ENCODE data around the gene NPDC1.
"Not testable (repeated sequence)": the region's sequence is repeated elsewhere in the genome, so short reads cannot be mapped to it uniquely, and the experiment has no call there.

Gene NPDC1

GRCh38 chr9:137007108-137007815, 38.7 kb downstream of the NPDC1 start:
- no peak overlapping the region for H2BK12ac ChIP-seq (ENCODE audit: low read length in 2 of 2)
- no peaks in the 10 kb centered on the region for H3K79me1 ChIP-seq (replicated peaks; ENCODE audit: low read length, poor library complexity, severe bottlenecking)
- H3K23ac ChIP-seq (ENCODE audit: low read length in 2 of 2) = no peak overlapping the region
- H3K9me3 ChIP-seq (ENCODE audit: control insufficient read depth, low read length) = no peaks in the 10 kb centered on the region
- H2AFZ ChIP-seq (ENCODE audit: low read depth, low read length) = no peak overlapping the region
- no peak overlapping the region for H3K27ac ChIP-seq (ENCODE audit: low read length, poor library complexity, severe bottlenecking)
- H2AK5ac ChIP-seq (ENCODE audit: low read length, severe bottlenecking) = no peak overlapping the region
- peak overlapping the region in 1 of 2 experiments; percentile 62 for H3K14ac ChIP-seq (ENCODE audit: low read length in 2 of 2)
- peak; percentile 30 for DNase-seq
- no peak overlapping the region for H2BK15ac ChIP-seq (ENCODE audit: low read depth, poor library complexity, severe bottlenecking)
- H4K8ac ChIP-seq (ENCODE audit: low read length) = peak overlapping the region; percentile 9
- no peak overlapping the region for H2BK5ac ChIP-seq (ENCODE audit: low read depth, low read length, poor library complexity, severe bottlenecking)
- H3K18ac ChIP-seq (ENCODE audit: low read depth in 1 of 2, low read length in 2 of 2) = no peak overlapping the region
- peak overlapping the region; percentile 38 for H3K4me2 ChIP-seq (ENCODE audit: low read length, poor library complexity, severe bottlenecking)
- no peak overlapping the region for H3K4me3 ChIP-seq (ENCODE audit: insufficient read depth in 1 of 2, low read depth in 1 of 2, low read length in 2 of 2)
- 71% methylated on average over 22 of the region's 30 CpGs for WGBS
- no peak overlapping the region for H2BK120ac ChIP-seq (ENCODE audit: low read depth, low read length)
- H3K36me3 ChIP-seq (ENCODE audit: control insufficient read depth in 1 of 2, insufficient read depth in 2 of 2, low read depth in 1 of 2, low read length in 2 of 2) = peaks cover 4 to 33% of the 10 kb centered on the region in 2 experiments
- no peaks in the 10 kb centered on the region for H3K27me3 ChIP-seq (ENCODE audit: control insufficient read depth in 1 of 2, insufficient read depth in 1 of 2, low read length in 2 of 2)
- peak overlapping the region; percentile 8 for H4K91ac ChIP-seq (ENCODE audit: low read length)
- H3K4ac ChIP-seq (ENCODE audit: low read depth in 1 of 2, low read length in 2 of 2) = no peak overlapping the region
- H3K9ac ChIP-seq (ENCODE audit: low read length) = no peak overlapping the region
- H3K4me1 ChIP-seq (ENCODE audit: control insufficient read depth, insufficient read depth, low read depth, low read length) = peaks cover 25% of the 10 kb centered on the region

GRCh38 chr9:137006116-137007003, 39.6 kb downstream of the NPDC1 start:
- H3K23ac ChIP-seq (ENCODE audit: low read length in 2 of 2) = no peak overlapping the region
- no peak for DNase-seq
- H3K79me1 ChIP-seq (replicated peaks; ENCODE audit: low read length, poor library complexity, severe bottlenecking) = no peaks in the 10 kb centered on the region
- H3K36me3 ChIP-seq (ENCODE audit: control insufficient read depth in 1 of 2, insufficient read depth in 2 of 2, low read depth in 1 of 2, low read length in 2 of 2) = peaks cover 2 to 24% of the 10 kb centered on the region in 2 experiments
- H3K4me3 ChIP-seq (ENCODE audit: insufficient read depth in 1 of 2, low read depth in 1 of 2, low read length in 2 of 2) = no peak overlapping the region
- no peak overlapping the region for H2AFZ ChIP-seq (ENCODE audit: low read depth, low read length)
- 94% methylated on average over 24 of the region's 24 CpGs for WGBS
- H2BK12ac ChIP-seq (ENCODE audit: low read length in 2 of 2) = peak overlapping the region in 1 of 2 experiments; percentile 1
- no peaks in the 10 kb centered on the region for H3K27me3 ChIP-seq (ENCODE audit: control insufficient read depth in 1 of 2, insufficient read depth in 1 of 2, low read length in 2 of 2)
- H2AK5ac ChIP-seq (ENCODE audit: low read length, severe bottlenecking) = no peak overlapping the region
- H2BK15ac ChIP-seq (ENCODE audit: low read depth, poor library complexity, severe bottlenecking) = no peak overlapping the region
- H4K91ac ChIP-seq (ENCODE audit: low read length) = no peak overlapping the region
- H3K4me1 ChIP-seq (ENCODE audit: control insufficient read depth, insufficient read depth, low read depth, low read length) = peaks cover 25% of the 10 kb centered on the region
- H2BK120ac ChIP-seq (ENCODE audit: low read depth, low read length) = no peak overlapping the region
- no peak overlapping the region for H3K27ac ChIP-seq (ENCODE audit: low read length, poor library complexity, severe bottlenecking)
- no peak overlapping the region for H3K4me2 ChIP-seq (ENCODE audit: low read length, poor library complexity, severe bottlenecking)
- no peak overlapping the region for H2BK5ac ChIP-seq (ENCODE audit: low read depth, low read length, poor library complexity, severe bottlenecking)
- no peak overlapping the region for H4K8ac ChIP-seq (ENCODE audit: low read length)
- H3K4ac ChIP-seq (ENCODE audit: low read depth in 1 of 2, low read length in 2 of 2) = no peak overlapping the region
- H3K14ac ChIP-seq (ENCODE audit: low read length in 2 of 2) = peak overlapping the region in 1 of 2 experiments; percentile 62
- no peaks in the 10 kb centered on the region for H3K9me3 ChIP-seq (ENCODE audit: control insufficient read depth, low read length)
- no peak overlapping the region for H3K9ac ChIP-seq (ENCODE audit: low read length)
- H3K18ac ChIP-seq (ENCODE audit: low read depth in 1 of 2, low read length in 2 of 2) = no peak overlapping the region

- not testable (repeated sequence) for H4K91ac ChIP-seq (ENCODE audit: low read length); DNase-seq; H3K14ac ChIP-seq (ENCODE audit: low read length in 2 of 2); H3K27ac ChIP-seq (ENCODE audit: low read length, poor library complexity, severe bottlenecking); H3K18ac ChIP-seq (ENCODE audit: low read depth in 1 of 2, low read length in 2 of 2); H2BK12ac ChIP-seq (ENCODE audit: low read length in 2 of 2); H2BK120ac ChIP-seq (ENCODE audit: low read depth, low read length); H4K8ac ChIP-seq (ENCODE audit: low read length); H3K9me3 ChIP-seq (ENCODE audit: control insufficient read depth, low read length); H3K9ac ChIP-seq (ENCODE audit: low read length); H2AFZ ChIP-seq (ENCODE audit: low read depth, low read length); H3K36me3 ChIP-seq (ENCODE audit: control insufficient read depth in 1 of 2, insufficient read depth in 2 of 2, low read depth in 1 of 2, low read length in 2 of 2); H3K4me2 ChIP-seq (ENCODE audit: low read length, poor library complexity, severe bottlenecking); H3K4me3 ChIP-seq (ENCODE audit: insufficient read depth in 1 of 2, low read depth in 1 of 2, low read length in 2 of 2); H2BK15ac ChIP-seq (ENCODE audit: low read depth, poor library complexity, severe bottlenecking); H2AK5ac ChIP-seq (ENCODE audit: low read length, severe bottlenecking); H3K23ac ChIP-seq (ENCODE audit: low read length in 2 of 2); H3K79me1 ChIP-seq (replicated peaks; ENCODE audit: low read length, poor library complexity, severe bottlenecking); H2BK5ac ChIP-seq (ENCODE audit: low read depth, low read length, poor library complexity, severe bottlenecking); H3K4ac ChIP-seq (ENCODE audit: low read depth in 1 of 2, low read length in 2 of 2); H3K27me3 ChIP-seq (ENCODE audit: control insufficient read depth in 1 of 2, insufficient read depth in 1 of 2, low read length in 2 of 2)
- 21% methylated on average over 15 of the region's 17 CpGs for WGBS
- H3K4me1 ChIP-seq (ENCODE audit: control insufficient read depth, insufficient read depth, low read depth, low read length) = peaks cover 36% of the 10 kb centered on the region
Observed at GRCh38 chr9:137004285-137004684, 41.7 kb downstream of the NPDC1 start.

- no peak overlapping the region for H2BK15ac ChIP-seq (ENCODE audit: low read depth, poor library complexity, severe bottlenecking)
- no peak overlapping the region for H3K27ac ChIP-seq (ENCODE audit: low read length, poor library complexity, severe bottlenecking)
- H3K4me3 ChIP-seq (ENCODE audit: insufficient read depth in 1 of 2, low read depth in 1 of 2, low read length in 2 of 2) = no peak overlapping the region
- H3K9ac ChIP-seq (ENCODE audit: low read length) = no peak overlapping the region
- DNase-seq = no peak
- no peak overlapping the region for H2AFZ ChIP-seq (ENCODE audit: low read depth, low read length)
- H3K9me3 ChIP-seq (ENCODE audit: control insufficient read depth, low read length) = no peaks in the 10 kb centered on the region
- 93% methylated on average over 10 of the region's 10 CpGs for WGBS
- no peak overlapping the region for H2BK120ac ChIP-seq (ENCODE audit: low read depth, low read length)
- H2BK5ac ChIP-seq (ENCODE audit: low read depth, low read length, poor library complexity, severe bottlenecking) = no peak overlapping the region
- no peaks in the 10 kb centered on the region for H3K36me3 ChIP-seq (ENCODE audit: control insufficient read depth in 1 of 2, insufficient read depth in 2 of 2, low read depth in 1 of 2, low read length in 2 of 2)
- no peak overlapping the region for H4K8ac ChIP-seq (ENCODE audit: low read length)
- no peak overlapping the region for H3K4ac ChIP-seq (ENCODE audit: low read depth in 1 of 2, low read length in 2 of 2)
- no peak overlapping the region for H3K4me2 ChIP-seq (ENCODE audit: low read length, poor library complexity, severe bottlenecking)
- no peaks in the 10 kb centered on the region for H3K27me3 ChIP-seq (ENCODE audit: control insufficient read depth in 1 of 2, insufficient read depth in 1 of 2, low read length in 2 of 2)
- H2BK12ac ChIP-seq (ENCODE audit: low read length in 2 of 2) = peak overlapping the region in 1 of 2 experiments; percentile 21
- H3K18ac ChIP-seq (ENCODE audit: low read depth in 1 of 2, low read length in 2 of 2) = no peak overlapping the region
- H3K4me1 ChIP-seq (ENCODE audit: control insufficient read depth, insufficient read depth, low read depth, low read length) = peaks cover 34% of the 10 kb centered on the region
- no peaks in the 10 kb centered on the region for H3K79me1 ChIP-seq (replicated peaks; ENCODE audit: low read length, poor library complexity, severe bottlenecking)
- peak overlapping the region; percentile 47 for H4K91ac ChIP-seq (ENCODE audit: low read length)
- H2AK5ac ChIP-seq (ENCODE audit: low read length, severe bottlenecking) = no peak overlapping the region
- no peak overlapping the region for H3K23ac ChIP-seq (ENCODE audit: low read length in 2 of 2)
- no peak overlapping the region for H3K14ac ChIP-seq (ENCODE audit: low read length in 2 of 2)
Observed at GRCh38 chr9:137002646-137003041, 43.3 kb downstream of the NPDC1 start.

All from mesenchymal stem cell (in vitro differentiated cells and primary cell).